GM12878 (cell line): ENCODE data around the gene DAO. TPM values are rescaled to one million over a fixed set of nuclear protein-coding genes. Genes with fewer than 3 reads are reported as not detected.

Source experiments
- ATAC-seq: fragments of 200-7000 bp; cut with Tn5 transposase; 3 replicates; pipeline ENCODE4 v1.9.1; 2020; ENCODE audit warnings: mild to moderate bottlenecking, moderate library complexity
- BruUV-seq: library from RNA; stranded (reverse); fragments of 400-500 nt; replicated peaks from 2 replicates; lab custom pipeline; 2021; lab: Mats Ljungman, UMichigan
- CTCF ChIA-PET: fragments of 300-600 bp; sonication (Branson Sonifier 250); formaldehyde crosslinking; extraction: SDS; loops from one replicate; lab custom pipeline; 2021; ENCODE audit warnings: inconsistent platforms; lab: Yijun Ruan, JAX
- POLR2A ChIA-PET: fragments of 350-600 bp; formaldehyde crosslinking; extraction: SDS; loops from one replicate; lab custom pipeline; 2021; ENCODE audit warnings: inconsistent platforms; lab: Charles Lee
- RAD21 ChIA-PET: fragments of 300-600 bp; sonication (Branson Sonifier 250); formaldehyde crosslinking; loops from one replicate; lab custom pipeline; 2023; ENCODE audit warnings: antibody characterized with exemption; ENCODE audit not compliant: unreplicated experiment; lab: Charles Lee
- SMC1A ChIA-PET: fragments of 300-600 bp; sonication (Branson Sonifier 250); formaldehyde crosslinking; loops from one replicate; lab custom pipeline; 2023; ENCODE audit not compliant: unreplicated experiment, uncharacterized antibody; lab: Charles Lee
- DNase-seq: peaks from one replicate; pipeline ENCODE4 v3.0.0-alpha.2; 2011; ENCODE audit warnings: low read depth, low spot score
- FAIRE-seq: peaks from 3 replicates; lab custom pipeline; 2011; peaks lifted over from hg19 to GRCh38; lab: Jason Lieb, UNC
- H2AFZ ChIP-seq: 2 replicates; pipeline ENCODE4 v1.6.0; 2011; ENCODE audit warnings: low read depth, low read length, control low read depth; ENCODE audit not compliant: control insufficient read depth
- H3K27ac ChIP-seq: 2 replicates; pipeline ENCODE4 v1.5.1; 2011; ENCODE audit warnings: control low read depth; ENCODE audit not compliant: control insufficient read depth, insufficient read depth
- H3K27me3 ChIP-seq, 2 experiments: replicated peaks in 1 of 2; 2 replicates each; pipeline versions ENCODE4 v1.6.0 to v1.6.1; 2011; ENCODE audit warnings: low read length in 1 of 2; ENCODE audit not compliant: control insufficient read depth in 2 of 2, insufficient read depth in 2 of 2
- H3K36me3 ChIP-seq, 2 experiments: 2 replicates each; pipeline ENCODE4 v1.5.1; 2011; ENCODE audit warnings: low read length in 1 of 2; ENCODE audit not compliant: control insufficient read depth in 2 of 2, insufficient read depth in 2 of 2
- H3K4me1 ChIP-seq: 2 replicates; pipeline ENCODE4 v1.6.1; 2011; ENCODE audit warnings: mild to moderate bottlenecking, low read length, moderate library complexity, mixed read lengths; ENCODE audit not compliant: control insufficient read depth, insufficient read depth
- H3K4me2 ChIP-seq: 2 replicates; pipeline ENCODE4 v1.6.0; 2011; ENCODE audit warnings: control low read depth; ENCODE audit not compliant: control insufficient read depth, insufficient read depth
- H3K4me3 ChIP-seq: fragments of 200-600 bp; sonication (generic); 2 replicates; pipeline ENCODE4 v1.5.1; 2016
- H3K79me2 ChIP-seq: 2 replicates; pipeline ENCODE4 v1.6.0; 2011; ENCODE audit warnings: low read length; ENCODE audit not compliant: control insufficient read depth, insufficient read depth
- H3K9ac ChIP-seq: 2 replicates; pipeline ENCODE4 v1.8.0; 2011; ENCODE audit warnings: low read length, control low read depth, mixed read lengths; ENCODE audit not compliant: control insufficient read depth, insufficient read depth
- H3K9me3 ChIP-seq: replicated peaks from 3 replicates; pipeline ENCODE4 v1.5.1; 2011; ENCODE audit warnings: mild to moderate bottlenecking, low read length; ENCODE audit not compliant: control insufficient read depth, insufficient read depth
- H4K20me1 ChIP-seq: 2 replicates; pipeline ENCODE4 v1.6.0; 2011; ENCODE audit not compliant: control insufficient read depth, insufficient read depth
- CBFB ChIP-seq: IDR thresholded peaks from 2 replicates; pipeline ENCODE4 v1.6.1; 2016; ENCODE audit warnings: antibody characterized with exemption, low read depth
- FOXM1 ChIP-seq: IDR thresholded peaks from 2 replicates; pipeline ENCODE4 v1.6.1; 2012; ENCODE audit warnings: low read depth, mild to moderate bottlenecking, inconsistent platforms, low read length, moderate library complexity
- GATAD2B ChIP-seq: fragments of 450-650 bp; conservative IDR thresholded peaks from 2 replicates; pipeline ENCODE4 v1.6.1; 2017; ENCODE audit warnings: low read depth, mild to moderate bottlenecking, moderate library complexity
- JUNB ChIP-seq: IDR thresholded peaks from 2 replicates; pipeline ENCODE4 v1.6.1; 2016; ENCODE audit warnings: antibody characterized with exemption, mild to moderate bottlenecking
- MEF2B ChIP-seq: fragments of 450-650 bp; IDR thresholded peaks from 2 replicates; pipeline ENCODE4 v1.6.1; 2018; ENCODE audit warnings: mild to moderate bottlenecking, moderate library complexity; ENCODE audit not compliant: partially characterized antibody, poor library complexity, severe bottlenecking
- MTA2 ChIP-seq: fragments of 450-650 bp; IDR thresholded peaks from 2 replicates; pipeline ENCODE4 v1.6.1; 2016; ENCODE audit warnings: low read depth, mild to moderate bottlenecking, moderate library complexity
- PML ChIP-seq: IDR thresholded peaks from 2 replicates; pipeline ENCODE4 v1.6.1; 2012; ENCODE audit warnings: low read length, inconsistent platforms
- WGBS: methylation state at CpG from one replicate; pipeline ENCODE4 v1.1.6; 2016; ENCODE audit warnings: low lambda C conversion rate; ENCODE audit not compliant: insufficient replicate concordance, insufficient coverage; ENCODE audit errors: missing lambda C conversion rate; 5-methylcytosine and 5-hydroxymethylcytosine counted together
- in situ Hi-C: fragments of 300-500 bp; cut with MboI; formaldehyde crosslinking; loops from 9 replicates; pipeline ENCODE4 v1.14.3; 2018; ENCODE audit warnings: mixed read lengths
- intact Hi-C: fragments of 100-400 bp; cut with micrococcal nuclease; formaldehyde crosslinking; loops from one replicate; pipeline ENCODE4 v1.14.2; 2022; ENCODE audit not compliant: unreplicated experiment
- polyA plus RNA-seq, 11 experiments: library from polyadenylated mRNA; depleted of rRNA in 4 of 11; unstranded in 6 of 11; stranded (reverse) in 5 of 11; fragments of >200 nt; fragmentation: Nextera tagmentation in 4 of 11; fragmentation: Illumina TruSeq in 1 of 11; extraction: Ambion mirVana in 4 of 11; extraction: Trizol in 1 of 11; gene quantifications; 1 replicate in 1 of 11; 2 replicates in 10 of 11; pipeline versions ENCODE4 v1.2.1 to v1.2.3, GENCODE V29; 2011 to 2016; ENCODE audit warnings: inconsistent platforms in 2 of 11, missing spikeins in 2 of 11, low read depth in 1 of 11
- total RNA-seq, 4 experiments: library from RNA; depleted of rRNA in 3 of 4; stranded (reverse); fragments of >200 nt in 3 of 4; fragmentation: Illumina TruSeq in 1 of 4; extraction: Trizol in 1 of 4; gene quantifications; 2 replicates each; pipeline versions ENCODE4 v1.2.1 to v1.2.3, GENCODE V29; 2013 to 2021
- TF ChIP-seq, protein P1 (sequence below): fragments of 450-650 bp; IDR thresholded peaks from 2 replicates; pipeline ENCODE4 v1.6.1; 2016; ENCODE audit warnings: mild to moderate bottlenecking
- TF ChIP-seq, protein P2 (sequence below): IDR thresholded peaks from 2 replicates; pipeline ENCODE4 v1.6.1; 2011; ENCODE audit warnings: low read depth, low read length, improper control_type of control experiment, borderline replicate concordance
- TF ChIP-seq, protein P3 (sequence below): fragments of 150-350 bp; IDR thresholded peaks from 2 replicates; pipeline ENCODE4 v1.6.1; 2016; ENCODE audit warnings: low read depth, low read length

The DAO gene
- total and polyA plus RNA-seq, 10 of the 15 experiments (the other 5 are each of a cell fraction or from before 2014, with no cell fraction given): 0.15 TPM; not detected in 9

DNA sequence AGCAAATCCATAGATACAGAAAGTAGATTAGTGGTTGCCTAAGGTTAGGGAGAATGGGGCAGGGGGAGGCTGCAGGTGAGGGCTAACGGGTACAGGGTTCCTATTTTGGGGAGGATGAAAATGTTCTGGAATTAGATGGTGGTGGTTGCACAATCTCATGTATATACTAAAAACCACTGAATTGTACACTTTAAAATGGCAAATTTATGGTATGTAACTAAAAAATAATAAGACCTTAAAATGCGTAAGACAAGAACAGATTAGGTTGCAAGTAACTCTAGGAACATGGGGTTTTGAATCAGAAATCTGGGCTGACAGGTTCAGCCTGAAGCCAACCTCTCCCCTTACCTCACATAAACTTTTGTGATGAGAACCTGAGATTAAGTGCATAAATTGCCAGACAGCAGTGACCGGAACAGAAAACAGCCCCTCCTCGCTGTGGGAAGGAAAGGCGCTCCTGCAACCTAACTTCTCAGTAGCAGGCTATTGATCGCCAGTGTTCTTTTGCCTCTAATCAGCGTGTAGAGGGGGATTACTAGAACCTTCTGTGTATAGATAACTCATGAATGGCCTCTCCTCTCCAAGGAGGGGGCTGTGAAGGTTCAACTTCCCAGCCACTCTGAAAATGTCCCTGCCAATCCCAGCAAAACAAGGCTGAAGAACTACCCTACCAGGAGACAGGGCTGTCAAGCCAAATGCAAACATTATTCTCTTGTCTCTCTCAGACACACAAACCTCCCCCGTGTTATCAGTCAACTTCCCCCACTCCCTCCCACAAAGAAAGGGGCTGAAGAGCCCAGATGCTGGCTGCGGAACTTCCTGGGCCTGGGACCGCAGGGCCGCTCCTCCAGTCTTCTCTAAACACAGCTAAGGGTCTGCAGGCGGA, 24.4 kb upstream of the DAO start:
- Histone ChIP-seq H4K20me1 (no peaks in the 10 kb centered on the region), H3K9me3 (no peaks in the 10 kb centered on the region; the same call in 2 of the 3 replicates), H3K79me2 (peaks cover 62% of the 10 kb centered on the region), H3K27ac (peak overlapping the region; percentile 79), H3K36me3 (no peaks in the 10 kb centered on the region), H2AFZ (no peak overlapping the region), H3K9ac (peak overlapping the region; percentile 88), H3K4me1 (peaks cover 50% of the 10 kb centered on the region), H3K4me3 (peak overlapping the region; percentile 93), H3K27me3 (no peaks in the 10 kb centered on the region), H3K4me2 (peak overlapping the region; percentile 99)
- 94% methylated on average over 12 of the region's 12 CpGs for WGBS
- in situ Hi-C loops (no loop called here), intact Hi-C loops (loop anchor here (2.0 kb wide), 3 partner anchors 17 to 223 kb away; partner anchors contain the start of gene SELPLG)
- FAIRE-seq (no peak), ATAC-seq (peak; percentile 0), DNase-seq (no peak)
- ChIA-PET POLR2A (no interaction called here), CTCF (interaction anchor here (0.9 kb wide), 1 partner anchor 191 kb away, joined by 3 read pairs; no protein-coding TSS in a partner anchor), SMC1A (interaction anchor here (0.7 kb wide), 1 partner anchor 29 kb away, joined by 3 read pairs; no protein-coding TSS in a partner anchor), RAD21 (no interaction called here)
- BruUV-seq: TSS peak; percentile 58
- TF ChIP-seq, protein P1, sequence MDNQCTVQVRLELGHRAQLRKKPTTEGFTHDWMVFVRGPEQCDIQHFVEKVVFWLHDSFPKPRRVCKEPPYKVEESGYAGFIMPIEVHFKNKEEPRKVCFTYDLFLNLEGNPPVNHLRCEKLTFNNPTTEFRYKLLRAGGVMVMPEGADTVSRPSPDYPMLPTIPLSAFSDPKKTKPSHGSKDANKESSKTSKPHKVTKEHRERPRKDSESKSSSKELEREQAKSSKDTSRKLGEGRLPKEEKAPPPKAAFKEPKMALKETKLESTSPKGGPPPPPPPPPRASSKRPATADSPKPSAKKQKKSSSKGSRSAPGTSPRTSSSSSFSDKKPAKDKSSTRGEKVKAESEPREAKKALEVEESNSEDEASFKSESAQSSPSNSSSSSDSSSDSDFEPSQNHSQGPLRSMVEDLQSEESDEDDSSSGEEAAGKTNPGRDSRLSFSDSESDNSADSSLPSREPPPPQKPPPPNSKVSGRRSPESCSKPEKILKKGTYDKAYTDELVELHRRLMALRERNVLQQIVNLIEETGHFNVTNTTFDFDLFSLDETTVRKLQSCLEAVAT: 0 out of 2 replicates have a peak, but pooled peaks have one; percentile 96
- no peak for TF ChIP-seq GATAD2B

DNA sequence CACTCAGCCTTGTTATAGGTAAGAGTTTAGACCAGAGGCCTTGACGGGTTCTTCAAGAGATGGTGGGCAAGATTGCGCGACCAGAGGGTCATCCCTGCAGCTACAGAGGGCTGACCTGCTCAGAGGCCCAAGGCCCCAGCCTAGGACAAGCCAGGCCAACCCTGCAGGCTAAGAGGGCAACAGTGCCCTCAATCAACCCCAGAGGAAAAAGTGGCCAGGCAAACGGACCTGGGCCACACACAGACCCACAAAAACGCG, 23.8 kb upstream of the DAO start:
- H3K4me2 ChIP-seq: peak overlapping the region; percentile 99
- intact Hi-C loops (no loop called here), in situ Hi-C loops (no loop called here)
- SMC1A ChIA-PET: interaction anchor here (0.7 kb wide), 1 partner anchor 30 kb away, joined by 3 read pairs; no protein-coding TSS in a partner anchor
- peaks cover 51% of the 10 kb centered on the region for H3K4me1 ChIP-seq
- H2AFZ ChIP-seq: no peak overlapping the region
- RAD21 ChIA-PET: no interaction called here
- POLR2A ChIA-PET: no interaction called here
- H3K27me3 ChIP-seq: no peaks in the 10 kb centered on the region
- H3K9me3 ChIP-seq: no peaks in the 10 kb centered on the region; the same call in 2 of the 3 replicates
- BruUV-seq: no TSS peak
- DNase-seq (no peak), FAIRE-seq (no peak), ATAC-seq (peak; percentile 9)
- WGBS: 82% methylated on average over 6 of the region's 6 CpGs
- no peaks in the 10 kb centered on the region for H3K36me3 ChIP-seq
- peak overlapping the region; percentile 93 for H3K4me3 ChIP-seq
- no peaks in the 10 kb centered on the region for H4K20me1 ChIP-seq
- peak overlapping the region; percentile 88 for H3K9ac ChIP-seq
- H3K79me2 ChIP-seq: peaks cover 59% of the 10 kb centered on the region
- peak overlapping the region; percentile 79 for H3K27ac ChIP-seq
- CTCF ChIA-PET: interaction anchor here (0.9 kb wide), 1 partner anchor 192 kb away, joined by 3 read pairs; no protein-coding TSS in a partner anchor
- TF ChIP-seq FOXM1 (no peak), PML (0 out of 2 replicates have a peak, but pooled peaks have one; percentile 41), CBFB (no peak), MEF2B (no peak), MTA2 (no peak), JUNB (no peak)
- TF ChIP-seq, protein P2, sequence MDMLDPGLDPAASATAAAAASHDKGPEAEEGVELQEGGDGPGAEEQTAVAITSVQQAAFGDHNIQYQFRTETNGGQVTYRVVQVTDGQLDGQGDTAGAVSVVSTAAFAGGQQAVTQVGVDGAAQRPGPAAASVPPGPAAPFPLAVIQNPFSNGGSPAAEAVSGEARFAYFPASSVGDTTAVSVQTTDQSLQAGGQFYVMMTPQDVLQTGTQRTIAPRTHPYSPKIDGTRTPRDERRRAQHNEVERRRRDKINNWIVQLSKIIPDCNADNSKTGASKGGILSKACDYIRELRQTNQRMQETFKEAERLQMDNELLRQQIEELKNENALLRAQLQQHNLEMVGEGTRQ: no peak
- TF ChIP-seq, protein P3, sequence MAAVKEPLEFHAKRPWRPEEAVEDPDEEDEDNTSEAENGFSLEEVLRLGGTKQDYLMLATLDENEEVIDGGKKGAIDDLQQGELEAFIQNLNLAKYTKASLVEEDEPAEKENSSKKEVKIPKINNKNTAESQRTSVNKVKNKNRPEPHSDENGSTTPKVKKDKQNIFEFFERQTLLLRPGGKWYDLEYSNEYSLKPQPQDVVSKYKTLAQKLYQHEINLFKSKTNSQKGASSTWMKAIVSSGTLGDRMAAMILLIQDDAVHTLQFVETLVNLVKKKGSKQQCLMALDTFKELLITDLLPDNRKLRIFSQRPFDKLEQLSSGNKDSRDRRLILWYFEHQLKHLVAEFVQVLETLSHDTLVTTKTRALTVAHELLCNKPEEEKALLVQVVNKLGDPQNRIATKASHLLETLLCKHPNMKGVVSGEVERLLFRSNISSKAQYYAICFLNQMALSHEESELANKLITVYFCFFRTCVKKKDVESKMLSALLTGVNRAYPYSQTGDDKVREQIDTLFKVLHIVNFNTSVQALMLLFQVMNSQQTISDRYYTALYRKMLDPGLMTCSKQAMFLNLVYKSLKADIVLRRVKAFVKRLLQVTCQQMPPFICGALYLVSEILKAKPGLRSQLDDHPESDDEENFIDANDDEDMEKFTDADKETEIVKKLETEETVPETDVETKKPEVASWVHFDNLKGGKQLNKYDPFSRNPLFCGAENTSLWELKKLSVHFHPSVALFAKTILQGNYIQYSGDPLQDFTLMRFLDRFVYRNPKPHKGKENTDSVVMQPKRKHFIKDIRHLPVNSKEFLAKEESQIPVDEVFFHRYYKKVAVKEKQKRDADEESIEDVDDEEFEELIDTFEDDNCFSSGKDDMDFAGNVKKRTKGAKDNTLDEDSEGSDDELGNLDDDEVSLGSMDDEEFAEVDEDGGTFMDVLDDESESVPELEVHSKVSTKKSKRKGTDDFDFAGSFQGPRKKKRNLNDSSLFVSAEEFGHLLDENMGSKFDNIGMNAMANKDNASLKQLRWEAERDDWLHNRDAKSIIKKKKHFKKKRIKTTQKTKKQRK: no peak
